Measurements from ENCODE around the gene MEF2B.

DNA sequence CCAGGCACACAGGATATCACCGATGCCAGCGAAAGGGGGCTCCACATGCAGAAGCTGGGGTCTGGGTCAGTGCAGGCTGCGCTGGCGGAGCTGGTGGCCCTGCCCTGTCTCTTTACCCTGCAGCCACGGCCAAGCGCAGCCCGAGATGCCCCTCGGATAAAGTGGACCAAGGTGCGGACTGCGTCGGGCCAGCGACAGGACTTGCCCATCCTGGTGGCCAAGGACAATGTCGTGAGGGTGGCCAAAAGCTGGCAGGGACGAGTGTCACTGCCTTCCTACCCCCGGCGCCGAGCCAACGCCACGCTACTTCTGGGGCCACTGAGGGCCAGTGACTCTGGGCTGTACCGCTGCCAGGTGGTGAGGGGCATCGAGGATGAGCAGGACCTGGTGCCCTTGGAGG lies 48.8 kb upstream of the MEF2B start:
- TF ChIP-seq, protein P1, sequence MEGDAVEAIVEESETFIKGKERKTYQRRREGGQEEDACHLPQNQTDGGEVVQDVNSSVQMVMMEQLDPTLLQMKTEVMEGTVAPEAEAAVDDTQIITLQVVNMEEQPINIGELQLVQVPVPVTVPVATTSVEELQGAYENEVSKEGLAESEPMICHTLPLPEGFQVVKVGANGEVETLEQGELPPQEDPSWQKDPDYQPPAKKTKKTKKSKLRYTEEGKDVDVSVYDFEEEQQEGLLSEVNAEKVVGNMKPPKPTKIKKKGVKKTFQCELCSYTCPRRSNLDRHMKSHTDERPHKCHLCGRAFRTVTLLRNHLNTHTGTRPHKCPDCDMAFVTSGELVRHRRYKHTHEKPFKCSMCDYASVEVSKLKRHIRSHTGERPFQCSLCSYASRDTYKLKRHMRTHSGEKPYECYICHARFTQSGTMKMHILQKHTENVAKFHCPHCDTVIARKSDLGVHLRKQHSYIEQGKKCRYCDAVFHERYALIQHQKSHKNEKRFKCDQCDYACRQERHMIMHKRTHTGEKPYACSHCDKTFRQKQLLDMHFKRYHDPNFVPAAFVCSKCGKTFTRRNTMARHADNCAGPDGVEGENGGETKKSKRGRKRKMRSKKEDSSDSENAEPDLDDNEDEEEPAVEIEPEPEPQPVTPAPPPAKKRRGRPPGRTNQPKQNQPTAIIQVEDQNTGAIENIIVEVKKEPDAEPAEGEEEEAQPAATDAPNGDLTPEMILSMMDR (IDR thresholded peaks at IDR 0.05; ENCODE audit: extremely low read depth in 1 of 2, insufficient read depth in 1 of 2, low read depth in 1 of 2, low read length in 2 of 2): no peak
- TF ChIP-seq EZH2 (IDR thresholded peaks at IDR 0.05; ENCODE audit: borderline replicate concordance, low read depth, low read length, severe bottlenecking) (no peak), POLR2A (IDR thresholded peaks at IDR 0.05; ENCODE audit: low read depth, low read length) (no peak)
- TF ChIP-seq, protein P2, sequence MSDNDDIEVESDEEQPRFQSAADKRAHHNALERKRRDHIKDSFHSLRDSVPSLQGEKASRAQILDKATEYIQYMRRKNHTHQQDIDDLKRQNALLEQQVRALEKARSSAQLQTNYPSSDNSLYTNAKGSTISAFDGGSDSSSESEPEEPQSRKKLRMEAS (IDR thresholded peaks at IDR 0.05; ENCODE audit: insufficient read depth, insufficient read length): no peak
